Tibial nerve (tissue), 3 donors: ENCODE results near the gene NPHP4.

Source experiments
- CTCF ChIP-seq, 5 experiments: fragments of 200-600 bp in 3 of 5; fragments of 450-650 bp in 2 of 5; sonication (generic) in 3 of 5; IDR thresholded peaks; one replicate each; pipeline ENCODE4 v1.5.1; 2016 to 2019; ENCODE audit warnings: antibody characterized with exemption in 5 of 5, mild to moderate bottlenecking in 3 of 5, moderate library complexity in 2 of 5
- POLR2A ChIP-seq, 2 donors: fragments of 450-650 bp; IDR thresholded peaks; one replicate each; pipeline ENCODE4 v1.6.1; 2017; ENCODE audit warnings: antibody characterized with exemption in 2 of 2, mild to moderate bottlenecking in 2 of 2, moderate library complexity in 2 of 2

GRCh38 chr1:5842679-5843078, 149.5 kb downstream of the NPHP4 start:
- TF ChIP-seq POLR2A (IDR thresholded peaks at IDR 0.05) = no peak
- TF ChIP-seq CTCF (IDR thresholded peaks at IDR 0.05) = no peak
